MM.1S (cell line): ENCODE data around the gene MAP2.

Experiments
- CTCF ChIP-seq: fragments of 300-600 bp; sonication (generic); IDR thresholded peaks from 2 replicates; pipeline ENCODE4 v1.5.1; 2016; ENCODE audit warnings: antibody characterized with exemption, low read length, mixed read lengths
- EZH2 ChIP-seq: fragments of 300-600 bp; sonication (generic); optimal IDR thresholded peaks from 2 replicates; pipeline ENCODE3; 2017; ENCODE audit warnings: low read depth, mild to moderate bottlenecking, antibody characterized with exemption, low read length, mixed read lengths

- TF ChIP-seq CTCF (no peak), EZH2 (no peak)
Observed at GRCh38 chr2:209536363-209536762, 112.5 kb downstream of the MAP2 start.
